GM21360 (cell line): ENCODE measurements around the gene TRIM40.

Experiments
- ATAC-seq: cut with Tn5 transposase; IDR thresholded peaks from one replicate; pipeline ENCODE4 v1.9.1; 2021; ENCODE audit warnings: mild to moderate bottlenecking, moderate library complexity; ENCODE audit not compliant: unreplicated experiment

Gene TRIM40

DNA sequence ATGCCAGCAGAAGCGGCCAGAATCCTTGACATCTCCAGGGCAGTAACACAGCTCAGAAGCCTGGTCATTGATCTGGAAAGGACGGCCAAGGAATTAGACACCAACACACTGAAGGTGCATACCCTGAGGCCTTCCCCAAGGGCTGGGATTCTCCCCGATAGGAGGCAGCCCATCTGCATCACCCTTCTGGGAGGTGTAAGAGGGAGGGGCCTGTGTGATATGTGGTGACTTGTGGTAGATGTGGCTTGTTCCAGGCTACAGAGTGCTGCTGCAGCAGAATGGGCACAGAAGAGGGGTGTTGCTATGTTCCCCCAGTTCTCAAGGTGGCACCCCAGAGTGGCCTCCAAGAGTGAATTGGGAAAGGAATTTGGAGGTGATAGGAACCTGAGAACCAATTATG is 11.2 kb downstream of the TRIM40 start:
- no peak for ATAC-seq

DNA sequence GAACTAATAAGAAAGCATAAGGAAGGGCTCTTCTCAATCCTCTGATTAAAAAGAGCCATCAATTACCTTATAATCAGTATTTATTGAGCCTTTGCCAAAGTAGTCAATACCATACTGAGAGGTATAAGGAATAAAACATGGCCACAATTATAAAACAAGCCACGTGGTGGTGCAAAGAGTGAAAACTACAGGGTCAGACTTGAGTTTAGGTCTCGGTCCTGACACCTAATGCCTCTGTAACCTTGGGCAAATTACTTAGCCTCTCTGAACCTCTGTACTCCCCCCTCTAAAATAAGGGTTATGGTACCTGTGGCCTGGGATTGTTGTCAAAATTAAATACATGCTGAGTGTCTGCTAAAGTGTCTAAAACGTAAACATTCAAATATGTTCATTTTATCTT is 13.3 kb downstream of the TRIM40 start:
- no peak for ATAC-seq

DNA sequence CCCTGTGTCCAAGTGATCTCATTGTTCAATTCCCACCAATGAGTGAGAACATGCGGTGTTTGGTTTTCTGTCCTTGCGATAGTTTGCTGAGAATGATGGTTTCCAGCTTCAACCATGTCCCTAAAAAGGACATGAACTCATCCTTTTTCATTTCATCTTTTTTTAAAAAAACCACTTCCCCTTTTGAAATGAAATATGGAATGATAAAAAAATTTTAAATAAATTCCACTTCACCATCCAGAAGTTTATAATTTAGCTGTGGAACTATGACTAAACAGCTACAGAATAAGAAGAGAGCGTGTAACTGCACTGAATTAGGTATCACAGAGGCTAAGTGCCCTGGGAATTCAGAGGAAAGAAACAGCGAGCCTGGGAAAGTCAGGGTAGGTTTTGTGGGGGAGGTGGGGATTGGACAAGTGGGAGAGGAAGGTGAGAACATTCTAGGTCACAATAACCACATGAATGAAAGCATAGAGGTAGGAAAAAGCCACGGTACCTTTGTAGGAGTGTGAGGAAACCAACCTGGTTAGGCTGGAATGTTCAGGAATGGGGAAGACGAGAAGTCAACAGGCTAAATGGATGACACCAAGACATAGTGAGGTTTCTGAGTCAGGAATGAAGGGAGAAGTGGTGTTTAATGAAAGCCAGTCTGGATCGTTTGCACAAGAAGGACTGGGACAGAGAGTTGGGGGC is 14.1 kb downstream of the TRIM40 start:
- ATAC-seq, result no peak

DNA sequence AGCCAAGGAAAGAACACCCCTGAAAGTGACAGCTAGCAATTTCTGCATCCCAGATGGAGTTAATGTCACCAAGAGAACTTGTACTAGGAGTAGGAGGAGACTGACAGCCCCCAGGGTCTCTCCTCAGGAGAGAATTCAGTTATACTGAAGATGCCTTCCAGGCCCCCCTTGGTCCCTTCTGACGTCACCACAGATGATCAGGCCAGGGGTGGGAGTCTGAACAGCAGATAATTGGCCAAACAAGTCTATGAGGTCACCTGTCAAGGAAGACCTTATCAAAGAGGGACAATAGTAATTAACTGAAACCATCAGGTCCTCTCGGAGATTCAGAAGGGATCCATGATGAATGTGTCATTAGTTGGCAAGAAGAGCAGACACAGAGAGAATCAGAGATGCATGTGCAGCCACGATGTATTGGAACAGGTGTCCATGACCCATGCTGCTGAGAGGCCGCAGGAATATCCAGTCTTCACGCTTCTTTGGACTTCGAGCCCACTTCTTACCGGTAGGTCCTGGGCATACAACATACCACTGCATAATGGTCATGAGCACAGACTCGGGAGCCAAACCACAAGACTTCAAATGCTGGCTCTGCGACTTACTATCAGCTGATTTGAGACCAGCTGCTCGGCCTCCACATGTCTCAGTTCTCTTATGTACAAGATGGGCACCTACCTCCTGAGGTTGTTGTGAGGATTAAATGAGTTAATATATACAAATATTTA is 14.9 kb downstream of the TRIM40 start:
- ATAC-seq, result no peak

DNA sequence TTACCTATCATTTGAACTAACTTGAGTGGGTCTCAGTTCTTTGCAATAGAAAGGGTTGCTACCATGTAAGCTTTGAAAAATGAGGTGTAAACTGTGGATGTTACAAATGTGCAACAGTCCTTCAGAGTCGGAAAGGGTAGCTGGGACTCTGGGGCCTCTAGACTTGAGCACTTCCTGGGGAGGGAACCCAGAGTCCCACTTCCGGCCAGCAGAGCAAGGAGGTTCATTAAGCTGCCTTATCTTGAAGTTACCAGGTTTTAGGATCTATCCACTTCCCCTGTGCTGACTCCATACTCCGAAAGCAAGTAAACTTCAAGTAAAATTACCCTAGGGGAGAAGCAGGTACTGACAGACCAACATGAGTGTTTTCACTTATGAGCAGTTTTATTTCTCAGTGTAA is 15.6 kb downstream of the TRIM40 start:
- no peak for ATAC-seq

DNA sequence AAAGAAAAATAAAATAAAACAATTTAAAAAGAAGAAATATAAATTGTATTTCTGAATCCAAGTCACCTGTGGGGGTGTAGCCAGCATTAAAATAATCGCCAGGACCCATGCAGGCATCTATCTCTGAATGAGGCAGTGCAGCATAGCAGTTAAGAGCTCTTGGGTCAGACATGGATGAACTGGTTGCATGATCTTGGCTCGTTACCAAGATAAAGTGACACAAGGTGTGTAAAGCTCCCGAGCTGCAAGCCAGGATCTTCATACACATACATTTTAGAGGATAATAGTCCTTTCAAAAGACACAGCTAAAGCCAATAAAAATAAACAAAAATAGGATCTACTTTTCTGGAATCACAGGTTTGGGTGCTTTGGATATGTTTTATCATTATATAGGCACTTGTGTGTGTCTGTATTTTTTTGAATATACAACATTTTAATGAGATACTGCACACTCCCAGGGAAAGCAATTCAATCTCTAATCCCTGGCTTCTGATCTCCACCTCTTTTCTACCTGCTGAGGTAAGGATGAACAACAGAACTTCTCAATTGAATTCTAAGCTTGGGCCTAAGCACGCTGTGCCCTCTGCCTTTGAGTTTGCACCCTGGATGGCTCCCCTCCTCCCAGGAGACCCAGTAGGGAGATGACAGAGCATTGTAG is 16.2 kb downstream of the TRIM40 start:
- no peak for ATAC-seq

DNA sequence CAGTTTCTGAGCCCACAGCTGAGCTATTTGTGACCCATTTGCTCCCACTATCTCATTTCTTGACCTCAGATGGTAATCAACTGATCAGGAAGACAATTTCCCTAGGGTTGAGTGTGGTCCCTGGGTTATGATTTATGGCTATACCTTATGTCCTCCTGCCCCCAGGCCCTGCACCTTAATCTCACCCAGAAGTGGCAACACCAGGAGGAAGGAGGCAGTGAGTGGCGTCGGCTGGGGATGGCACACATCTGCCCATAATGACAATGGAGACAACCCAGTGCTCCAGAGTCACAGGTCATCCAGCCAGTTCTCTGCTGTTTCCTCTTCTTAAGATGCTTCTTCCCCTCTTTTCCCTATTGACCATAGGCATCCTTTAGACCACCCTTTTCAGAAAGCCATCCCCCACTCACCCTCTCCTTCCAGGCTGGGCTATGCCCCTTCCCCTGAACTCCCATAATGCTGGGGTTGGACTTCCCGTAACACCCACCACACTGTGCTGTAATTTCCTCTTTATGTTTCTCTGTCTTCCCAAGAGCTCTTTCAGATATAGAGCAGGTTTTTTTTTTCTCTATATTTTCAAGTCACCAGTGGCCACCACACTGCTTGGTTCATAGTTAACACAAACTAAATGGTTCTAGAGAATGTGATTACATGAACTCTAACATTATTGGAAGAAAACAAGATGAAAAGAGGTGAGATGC is 17.1 kb downstream of the TRIM40 start:
- no peak for ATAC-seq

DNA sequence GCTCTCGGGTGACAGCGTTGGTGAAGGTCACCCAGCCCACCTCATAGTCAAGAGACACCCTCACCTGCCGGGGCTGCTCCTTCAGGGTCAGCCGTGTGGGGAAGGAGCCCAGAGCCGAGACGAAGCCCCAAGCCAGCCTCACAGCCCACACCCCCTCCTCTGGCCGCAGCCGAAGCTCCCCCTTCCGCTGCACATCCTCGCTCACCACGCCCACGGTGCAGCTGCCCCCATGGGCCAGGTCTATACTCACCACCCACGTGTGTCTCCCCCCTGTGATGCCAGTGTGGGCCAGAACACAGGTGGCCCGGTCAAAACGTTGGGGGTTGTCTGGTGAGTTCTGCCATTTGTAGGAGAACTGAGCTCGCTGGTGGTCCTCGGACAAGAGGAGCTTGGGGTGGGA is 18.1 kb downstream of the TRIM40 start:
- ATAC-seq, result no peak

DNA sequence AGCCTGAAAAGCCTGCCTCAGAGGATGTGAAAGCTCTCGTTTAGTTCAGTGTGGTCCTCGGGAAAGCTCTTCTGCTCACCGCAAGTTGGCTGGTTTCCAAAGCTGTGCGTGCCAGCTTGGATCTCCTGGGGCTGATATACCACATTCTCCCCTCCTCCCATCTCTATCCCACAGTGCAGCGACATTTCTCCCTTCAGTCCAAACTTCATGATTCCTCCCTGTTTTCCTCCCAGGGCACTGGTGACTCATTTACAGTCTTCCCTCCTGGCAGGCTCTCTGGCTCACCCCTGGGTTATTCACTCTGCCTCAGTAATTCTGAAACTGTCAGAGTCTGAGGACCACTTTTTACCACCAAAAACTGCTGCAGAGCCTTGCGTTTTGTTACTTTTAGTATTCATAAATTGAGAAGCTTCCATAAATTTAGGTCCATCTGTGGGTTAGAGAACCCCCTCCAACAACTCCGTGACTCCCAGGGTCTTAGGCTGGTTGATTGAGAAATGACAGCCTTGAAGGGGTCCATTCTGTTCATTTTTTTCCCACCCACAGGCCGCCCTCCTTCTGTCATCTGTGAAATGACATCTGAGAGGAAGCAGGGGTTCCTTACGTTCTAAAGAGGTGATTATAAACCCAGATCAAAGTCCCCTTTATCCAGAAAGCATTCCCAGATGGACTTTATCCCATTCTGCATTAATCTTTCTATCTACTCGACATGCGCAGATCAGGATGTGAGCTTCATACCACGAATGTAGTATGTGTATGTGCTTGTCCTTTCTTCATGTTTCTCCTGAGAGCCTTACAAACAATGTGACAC is 19.0 kb downstream of the TRIM40 start:
- ATAC-seq, result no peak

DNA sequence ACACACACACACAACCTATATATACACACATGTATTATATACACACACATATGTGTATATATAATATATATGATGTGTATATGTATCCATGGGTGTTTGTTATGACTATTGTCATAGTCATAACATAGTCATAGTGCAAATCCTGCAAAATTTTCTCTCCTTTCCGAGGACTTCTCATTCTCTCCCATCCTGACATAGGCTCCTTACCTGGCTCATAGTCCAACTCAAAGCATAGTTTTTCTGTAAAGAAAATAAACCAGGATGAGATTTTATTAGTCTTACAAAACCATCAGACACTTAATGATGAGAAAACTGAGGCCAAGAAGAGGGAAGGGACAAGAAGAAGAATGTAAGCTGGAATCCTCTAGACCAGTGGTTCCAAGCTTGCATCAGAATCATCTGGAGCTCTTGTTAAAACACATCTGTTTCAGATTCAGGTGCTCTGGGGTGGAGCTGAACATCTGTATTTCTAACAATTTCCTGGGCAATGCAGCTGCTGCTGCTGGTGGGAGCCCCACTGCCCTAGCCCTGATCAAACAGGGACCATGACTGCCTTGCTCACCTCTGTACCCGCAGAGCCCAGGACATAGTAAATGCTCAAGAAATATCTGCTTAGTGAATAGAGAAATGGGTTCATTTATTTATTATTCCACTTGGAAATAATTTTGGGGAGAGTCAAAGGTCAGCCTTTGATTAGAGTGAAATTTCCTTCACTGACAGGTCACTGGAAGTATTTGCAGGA is 19.8 kb downstream of the TRIM40 start:
- ATAC-seq, result no peak

DNA sequence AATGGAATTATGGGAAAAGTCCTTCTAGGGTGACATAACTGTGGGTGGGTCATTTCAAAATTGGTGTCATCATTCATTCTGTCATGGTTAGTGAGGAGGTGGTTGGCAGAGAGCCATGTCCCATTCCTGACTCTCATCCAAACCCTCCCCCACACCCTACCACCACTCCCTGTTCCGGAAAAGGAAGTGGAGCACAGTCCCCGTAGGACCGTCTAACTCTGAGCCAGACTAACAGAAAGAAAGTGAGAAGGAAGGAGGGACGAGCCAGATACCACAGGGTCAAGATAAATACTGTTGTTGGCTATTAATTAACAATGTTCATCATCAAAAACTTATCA is 20.3 kb downstream of the TRIM40 start:
- no peak for ATAC-seq

DNA sequence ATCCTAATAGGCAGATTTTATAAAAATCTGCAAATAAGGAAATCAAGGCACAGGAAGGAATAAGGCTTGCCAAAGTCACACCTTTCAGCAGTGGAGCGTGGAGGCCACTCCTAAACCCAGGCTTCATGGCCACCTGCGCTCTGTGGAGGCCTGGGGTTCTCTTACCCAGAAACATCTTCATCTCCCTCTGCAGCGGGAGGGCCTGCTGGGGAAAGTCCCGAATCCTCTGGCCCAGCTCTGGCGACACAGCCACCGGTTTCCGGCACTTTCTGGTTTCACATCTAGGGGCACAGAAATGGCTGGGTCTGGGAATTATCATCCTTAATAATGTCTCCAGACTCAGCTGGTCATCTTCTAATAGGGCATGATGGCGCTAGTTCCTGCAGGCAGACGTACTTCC is 20.8 kb downstream of the TRIM40 start:
- no peak for ATAC-seq

DNA sequence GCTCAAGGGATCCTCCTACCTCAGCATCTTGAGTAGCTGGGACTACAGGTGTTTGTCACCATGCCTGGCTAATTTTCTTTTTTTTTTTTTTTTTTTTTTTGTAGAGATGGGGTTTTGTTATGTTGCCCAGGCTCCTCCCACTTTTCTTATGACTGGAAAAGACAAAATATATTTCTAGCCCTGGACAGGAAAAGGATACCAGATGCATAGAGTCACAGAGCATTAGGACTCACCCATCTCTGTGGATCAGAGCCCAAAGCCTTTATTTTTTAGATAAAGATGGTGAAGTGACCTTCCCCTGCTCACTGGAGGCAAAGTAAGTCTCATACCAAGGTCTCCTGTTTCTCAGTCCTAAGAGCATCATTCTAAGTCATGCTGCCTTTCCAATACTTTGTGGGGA is 21.6 kb downstream of the TRIM40 start:
- ATAC-seq, result no peak

DNA sequence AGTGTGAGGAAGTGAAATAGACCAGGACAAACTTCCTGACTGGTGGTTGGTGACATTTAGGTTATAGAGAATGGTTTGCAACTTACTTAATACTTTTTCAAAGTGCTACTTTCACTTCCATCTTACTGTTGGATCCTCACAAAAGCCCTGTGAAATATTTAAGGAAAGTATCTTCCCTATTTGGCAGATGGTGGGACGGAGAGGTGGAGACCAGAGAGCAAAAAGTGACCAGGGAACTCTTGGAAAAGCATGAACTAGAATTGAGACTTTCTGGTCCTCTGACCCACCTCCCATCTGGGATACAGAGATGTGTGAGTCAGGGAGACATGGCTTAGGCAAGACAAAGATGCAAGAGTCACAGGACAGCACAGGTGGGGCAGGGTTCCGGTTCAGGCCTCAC is 22.1 kb downstream of the TRIM40 start:
- no peak for ATAC-seq

DNA sequence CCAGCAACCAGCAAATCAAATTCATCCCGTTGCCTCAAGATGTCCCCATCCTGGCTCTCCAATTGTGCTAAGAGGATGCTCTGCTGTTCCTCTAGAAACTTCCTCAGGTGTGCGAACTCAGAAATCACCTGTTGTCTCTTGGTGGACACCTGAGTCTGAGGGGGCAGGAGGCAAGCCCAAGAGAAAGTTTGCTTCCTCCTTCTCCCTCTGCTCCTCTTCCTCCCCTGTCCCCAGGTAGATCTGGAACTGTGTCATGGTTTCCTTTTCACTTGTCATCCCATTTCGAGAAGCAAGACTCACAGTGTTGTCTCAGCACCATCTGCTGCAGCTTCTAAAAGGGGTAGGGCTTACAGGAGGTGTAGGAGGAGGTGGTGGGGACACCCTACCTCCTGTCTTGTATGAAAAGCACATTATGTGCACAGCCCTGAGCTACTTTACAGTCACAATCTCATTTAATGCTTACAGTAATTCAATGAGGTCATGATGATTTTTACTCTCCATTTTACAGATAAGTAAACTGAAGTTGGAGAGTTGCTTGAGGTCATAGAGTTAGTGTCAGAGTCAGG is 22.6 kb downstream of the TRIM40 start:
- no peak for ATAC-seq

DNA sequence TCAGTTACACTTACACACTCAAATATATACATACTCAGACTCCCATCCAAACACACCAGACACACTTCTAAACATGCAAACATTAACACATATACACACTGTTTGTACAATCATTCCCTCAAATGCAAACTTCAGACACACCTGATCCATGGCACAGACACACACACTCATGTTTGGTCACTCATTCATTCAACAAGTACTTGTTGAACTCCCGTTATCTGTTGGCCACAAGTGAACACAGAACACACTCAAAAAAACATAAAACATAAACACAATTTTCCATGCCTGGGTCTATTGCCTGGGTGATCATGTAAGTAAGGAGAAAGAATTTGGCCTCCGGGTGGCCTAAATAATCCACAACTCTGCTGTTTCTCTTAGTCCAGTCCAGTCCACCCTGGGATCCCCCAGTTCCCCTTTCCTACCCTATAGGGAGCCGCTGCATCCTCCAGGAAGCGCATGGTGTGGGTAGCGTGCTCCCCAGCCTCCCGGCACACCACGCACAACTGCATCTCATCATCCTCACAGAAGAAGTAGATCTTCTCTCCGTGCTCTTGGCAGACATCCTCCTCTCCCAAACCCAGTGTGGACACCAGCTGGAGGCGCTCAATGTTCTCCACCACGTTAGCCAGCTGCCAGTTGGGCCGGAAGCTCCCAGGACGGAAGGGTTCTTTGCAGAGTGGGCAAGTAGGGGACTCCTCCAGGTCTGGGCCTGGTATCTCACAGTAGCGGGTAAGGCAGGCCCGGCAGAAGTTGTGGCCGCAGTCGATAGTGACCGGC is 24.3 kb downstream of the TRIM40 start:
- no peak for ATAC-seq

DNA sequence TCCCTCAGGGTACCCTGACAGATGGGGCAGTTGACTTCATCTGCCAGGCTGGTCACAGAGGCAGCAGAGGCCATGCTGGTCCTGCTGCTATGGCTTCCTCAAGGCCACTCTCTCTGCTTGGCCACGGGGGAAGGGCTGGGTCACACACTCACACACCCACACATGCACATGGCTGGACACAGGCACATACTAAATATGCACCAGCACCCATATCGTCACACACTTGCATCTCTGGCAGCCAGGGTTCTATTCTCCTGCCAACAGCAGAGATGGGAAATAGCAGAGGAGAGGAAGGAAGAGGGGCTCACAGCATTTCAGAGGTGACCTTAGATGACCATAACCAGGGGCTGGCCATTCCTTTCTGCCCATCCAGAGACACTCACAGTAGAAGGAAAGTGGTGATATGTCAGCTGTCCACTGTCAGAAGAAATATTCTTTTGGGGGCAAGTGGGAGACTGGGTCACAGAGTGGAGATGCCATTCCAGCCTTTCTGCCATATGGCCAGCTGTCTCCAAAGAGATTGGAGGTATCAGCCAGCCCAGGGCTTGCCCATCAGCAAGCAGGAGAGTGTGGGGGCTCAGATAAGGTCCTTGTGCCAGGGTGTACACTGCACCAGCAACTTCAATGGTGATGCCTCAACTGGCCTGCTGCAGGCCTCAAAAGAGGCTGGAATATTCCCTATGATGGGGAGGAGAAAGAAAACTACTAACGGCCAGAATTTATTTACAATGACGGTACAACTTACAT is 25.0 kb downstream of the TRIM40 start, which contains the start of gene TRIM10:
TSS of gene TRIM10 (minus strand) at position 427 of the 747 bp plus-strand sequence. CDS start at position 74, 353 bp downstream.
- ATAC-seq, result no peak
